Kidney epithelial cell (primary cell): ENCODE measurements around the gene RPS6KA2. TPM values are rescaled to one million over a fixed set of nuclear protein-coding genes. Genes with fewer than 3 reads are reported as not detected.

Experiments used
- DNase-seq: peaks from one replicate; pipeline ENCODE4 v3.0.0-alpha.2; 2010; ENCODE audit warnings: low read depth
- H3K27me3 ChIP-seq: 2 replicates; pipeline ENCODE4 v1.6.0; 2011; ENCODE audit warnings: low read length; ENCODE audit not compliant: control insufficient read depth, insufficient read depth
- H3K36me3 ChIP-seq: 2 replicates; pipeline ENCODE4 v1.5.1; 2011; ENCODE audit warnings: low read length; ENCODE audit not compliant: control insufficient read depth, insufficient read depth
- H3K4me3 ChIP-seq: 2 replicates; pipeline ENCODE4 v1.5.1; 2011; ENCODE audit warnings: low read depth, mild to moderate bottlenecking, control low read depth, low read length
- CTCF ChIP-seq: IDR thresholded peaks from 2 replicates; pipeline ENCODE4 v1.5.1; 2011; ENCODE audit warnings: mild to moderate bottlenecking, moderate library complexity, low read length, control low read depth, inconsistent platforms; ENCODE audit not compliant: insufficient read depth, poor library complexity, severe bottlenecking
- total RNA-seq: library from RNA; depleted of rRNA; stranded (reverse); fragments of >200 nt; gene quantifications from 2 replicates; pipeline ENCODE4 v1.2.3, GENCODE V29; 2015

The RPS6KA2 gene
- total RNA-seq, 1 donor from 2014 or later, result 51.9 TPM

- Histone ChIP-seq H3K4me3 (no peak overlapping the region), H3K36me3 (no peaks in the 10 kb centered on the region), H3K27me3 (peaks cover 9% of the 10 kb centered on the region)
- DNase-seq, result no peak
- TF ChIP-seq CTCF, result no peak
Measured at GRCh38 chr6:166659581-166659980, 32.5 kb upstream of the RPS6KA2 start.

- TF ChIP-seq CTCF, result no peak
- Histone ChIP-seq H3K27me3 (peaks cover 9% of the 10 kb centered on the region), H3K36me3 (no peaks in the 10 kb centered on the region), H3K4me3 (no peak overlapping the region)
- DNase-seq, result no peak
Measured at GRCh38 chr6:166658792-166659150, 31.7 kb upstream of the RPS6KA2 start.

- no peak for TF ChIP-seq CTCF
- H3K4me3 ChIP-seq, result no peak overlapping the region
- no peak for DNase-seq
- peaks cover 9% of the 10 kb centered on the region for H3K27me3 ChIP-seq
- H3K36me3 ChIP-seq, result no peaks in the 10 kb centered on the region
Measured at GRCh38 chr6:166658115-166658791, 31.2 kb upstream of the RPS6KA2 start.

GRCh38 chr6:166657531-166657930, 30.5 kb upstream of the RPS6KA2 start:
- no peak for TF ChIP-seq CTCF
- Histone ChIP-seq H3K27me3 (peaks cover 9% of the 10 kb centered on the region), H3K4me3 (no peak overlapping the region), H3K36me3 (no peaks in the 10 kb centered on the region)
- DNase-seq, result no peak

- H3K36me3 ChIP-seq, result no peaks in the 10 kb centered on the region
- no peak for DNase-seq
- peaks cover 9% of the 10 kb centered on the region for H3K27me3 ChIP-seq
- no peak overlapping the region for H3K4me3 ChIP-seq
- TF ChIP-seq CTCF, result no peak
Measured at GRCh38 chr6:166656230-166657151, 29.4 kb upstream of the RPS6KA2 start.
